ENCODE data around the gene SFTPA2.
"Not testable (repeated sequence)": the region's sequence is repeated elsewhere in the genome, so short reads cannot be mapped to it uniquely, and the experiment has no call there.

The SFTPA2 gene

GRCh38 chr10:79509934-79510508, 50.2 kb downstream of the SFTPA2 start:
- not testable (repeated sequence) for DNase-seq

GRCh38 chr10:79509306-79509933, 50.8 kb downstream of the SFTPA2 start:
- DNase-seq = not testable (repeated sequence)

- not testable (repeated sequence) for DNase-seq
Measured at GRCh38 chr10:79508245-79508644, 52.0 kb downstream of the SFTPA2 start.

DNA sequence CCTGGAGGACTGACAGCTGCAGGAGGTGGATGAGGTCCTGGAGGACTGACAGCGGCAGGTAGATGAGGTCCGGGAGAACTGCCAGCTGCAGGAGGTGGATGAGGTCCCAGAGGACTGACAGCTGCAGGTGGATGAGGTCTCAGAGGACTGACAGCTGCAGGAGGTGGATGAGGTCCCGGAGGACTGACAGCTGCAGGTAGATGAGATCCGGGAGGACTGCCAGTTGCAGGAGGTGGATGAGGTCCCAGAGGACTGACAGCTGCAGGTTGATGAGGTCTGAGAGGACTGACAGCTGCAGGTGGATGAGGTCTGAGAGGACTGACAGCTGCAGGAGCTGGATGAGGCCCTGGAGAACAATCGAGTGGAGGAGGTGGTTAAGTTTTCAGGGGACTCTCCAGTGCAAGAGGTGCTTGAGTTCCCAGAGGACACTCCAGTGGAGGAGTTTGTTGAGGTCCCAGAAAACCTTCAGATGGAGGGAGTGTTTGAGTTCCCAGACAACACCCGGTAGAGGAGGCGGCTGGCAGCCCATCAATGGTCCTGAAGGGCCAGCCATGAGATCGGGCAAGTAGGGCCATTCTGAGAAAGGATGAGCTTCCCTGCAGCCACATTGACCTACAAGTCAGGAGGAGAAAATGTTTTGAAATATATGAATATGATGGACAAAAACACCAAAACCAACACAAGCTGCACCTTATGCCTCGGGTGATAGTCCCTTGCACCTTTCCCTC, 52.6 kb downstream of the SFTPA2 start:
- no peak for DNase-seq

All from NCI-H187 treated with DMSO at 0.1 percent for 48 hours (cell line).